Liver (tissue), 9 donors: ENCODE data around the gene TJP3. TPM values are rescaled to one million over a fixed set of nuclear protein-coding genes. Genes with fewer than 3 reads are reported as not detected.

Experiments used
- DNase-seq: peaks from one replicate; pipeline ENCODE4 v3.0.0-alpha.2; 2017; ENCODE audit warnings: low spot score
- H3K27ac ChIP-seq, 2 donors: one replicate each; pipeline ENCODE4 v1.7.0; 2013; ENCODE audit warnings: inconsistent platforms in 2 of 2, low read length in 2 of 2, control low read depth in 1 of 2, low read depth in 1 of 2, mild to moderate bottlenecking in 1 of 2
- H3K27me3 ChIP-seq, 4 donors: one replicate each; pipeline versions ENCODE4 v1.6.1 to v1.7.0; 2013; ENCODE audit warnings: low read length in 3 of 4, inconsistent platforms in 1 of 4, mild to moderate bottlenecking in 1 of 4, moderate library complexity in 1 of 4; ENCODE audit not compliant: control insufficient read depth in 4 of 4, insufficient read depth in 4 of 4
- H3K36me3 ChIP-seq, 4 donors: one replicate each; pipeline versions ENCODE4 v1.6.1 to v1.7.0; 2013; ENCODE audit warnings: low read length in 3 of 4, mild to moderate bottlenecking in 3 of 4, low read depth in 1 of 4, moderate library complexity in 1 of 4; ENCODE audit not compliant: control insufficient read depth in 4 of 4, insufficient read depth in 3 of 4
- H3K4me1 ChIP-seq, 4 donors: one replicate each; pipeline versions ENCODE4 v1.6.1 to v1.7.0; 2013; ENCODE audit warnings: low read length in 3 of 4, mild to moderate bottlenecking in 3 of 4, moderate library complexity in 1 of 4; ENCODE audit not compliant: control insufficient read depth in 4 of 4, insufficient read depth in 4 of 4
- H3K4me3 ChIP-seq, 3 donors: one replicate each; pipeline versions ENCODE4 v1.6.1 to v1.7.0; 2013; ENCODE audit warnings: low read length in 3 of 3, control low read depth in 1 of 3, low read depth in 1 of 3, mild to moderate bottlenecking in 1 of 3
- H3K9ac ChIP-seq, 2 donors: one replicate each; pipeline ENCODE4 v1.7.0; 2013; ENCODE audit warnings: low read length in 2 of 2, mild to moderate bottlenecking in 2 of 2, moderate library complexity in 2 of 2, control low read depth in 1 of 2, low read depth in 1 of 2
- H3K9me3 ChIP-seq, 4 donors: one replicate each; pipeline versions ENCODE4 v1.6.1 to v1.7.0; 2013; ENCODE audit warnings: low read length in 3 of 4; ENCODE audit not compliant: control insufficient read depth in 4 of 4
- EGR1 ChIP-seq, 2 donors: IDR thresholded peaks; 2 replicates each; pipeline ENCODE4 v1.6.1; 2016 to 2018; ENCODE audit warnings: antibody characterized with exemption in 2 of 2, low read depth in 2 of 2
- FOXA2 ChIP-seq: IDR thresholded peaks from 2 replicates; pipeline ENCODE4 v1.6.1; 2016; ENCODE audit warnings: antibody characterized with exemption
- HNF4A ChIP-seq, 2 donors: conservative IDR thresholded peaks; 2 replicates each; pipeline ENCODE4 v1.6.1; 2016; ENCODE audit warnings: antibody characterized with exemption in 2 of 2, mild to moderate bottlenecking in 2 of 2
- HNF4G ChIP-seq: IDR thresholded peaks from 2 replicates; pipeline ENCODE4 v1.6.1; 2016; ENCODE audit warnings: antibody characterized with exemption
- JUND ChIP-seq, 2 donors: IDR thresholded peaks; 2 replicates each; pipeline ENCODE4 v1.6.1; 2016; ENCODE audit warnings: antibody characterized with exemption in 2 of 2
- NR2F2 ChIP-seq: IDR thresholded peaks from 2 replicates; pipeline ENCODE4 v1.6.1; 2016; ENCODE audit warnings: antibody characterized with exemption
- RAD21 ChIP-seq, 2 donors: IDR thresholded peaks; 2 replicates each; pipeline ENCODE4 v1.6.1; 2016; ENCODE audit warnings: antibody characterized with exemption in 2 of 2, mild to moderate bottlenecking in 2 of 2
- RXRA ChIP-seq, 2 donors: IDR thresholded peaks; 2 replicates each; pipeline ENCODE4 v1.6.1; 2017 to 2018; ENCODE audit warnings: antibody characterized with exemption in 2 of 2, mild to moderate bottlenecking in 1 of 2
- SP1 ChIP-seq: IDR thresholded peaks from 2 replicates; pipeline ENCODE4 v1.6.1; 2018; ENCODE audit warnings: antibody characterized with exemption, mild to moderate bottlenecking
- WGBS: extraction: QIAGEN DNeasy Blood & Tissue Kit; methylation state at CpG from one replicate; pipeline ENCODE4 v1.1.7; 2013; 5-methylcytosine and 5-hydroxymethylcytosine counted together
- polyA plus RNA-seq, 2 donors: library from polyadenylated mRNA; stranded (reverse) in 1 of 2; unstranded in 1 of 2; fragments of 200-250 nt in 1 of 2; fragments of >200 nt in 1 of 2; fragmentation: Nextera tagmentation in 1 of 2; extraction: Ambion mirVana in 1 of 2; gene quantifications; one replicate each; pipeline versions ENCODE4 v1.2.1 to v1.2.3, GENCODE V29; 2013 to 2015
- total RNA-seq, 2 donors: library from RNA; depleted of rRNA; stranded (reverse); fragments of >200 nt; gene quantifications; one replicate each; pipeline ENCODE4 v1.2.3, GENCODE V29; 2014
- TF ChIP-seq, protein P1 (sequence below): IDR thresholded peaks from 2 replicates; pipeline ENCODE4 v1.6.1; 2016; ENCODE audit warnings: antibody characterized with exemption
- TF ChIP-seq, protein P2 (sequence below): fragments of 150-350 bp; IDR thresholded peaks from 2 replicates; pipeline ENCODE4 v1.5.1; 2017; ENCODE audit warnings: improper control_type of control experiment, low read depth, low read length; ENCODE audit not compliant: missing input control
- donor health status: healthy.
- donor health status: healthy.
- donor health status: healthy.
- donor health status: healthy.
- donor health status: healthy.

The TJP3 gene
- total and polyA plus RNA-seq, 4 donors: 6.0 to 9.8 (median 6.7) TPM

- H3K9ac ChIP-seq: no peak overlapping the region
- no peaks in the 10 kb centered on the region for H3K9me3 ChIP-seq
- H3K36me3 ChIP-seq: no peaks in the 10 kb centered on the region
- DNase-seq: no peak
- no peak overlapping the region for H3K4me3 ChIP-seq
- H3K4me1 ChIP-seq: peaks cover 2 to 15% (median 10%) of the 10 kb centered on the region in 4 donors
- H3K27ac ChIP-seq: no peak overlapping the region
- no peaks in the 10 kb centered on the region for H3K27me3 ChIP-seq
- 93% methylated on average over 43 of the region's 43 CpGs for WGBS
- no peak for TF ChIP-seq FOXA2
- TF ChIP-seq SP1: no peak
Observed at GRCh38 chr19:3697671-3698385, 10.4 kb upstream of the TJP3 start.

- Histone ChIP-seq H3K4me1 (peaks cover 2 to 15% (median 10%) of the 10 kb centered on the region in 4 donors), H3K9me3 (no peaks in the 10 kb centered on the region), H3K36me3 (no peaks in the 10 kb centered on the region), H3K27me3 (no peaks in the 10 kb centered on the region), H3K9ac (no peak overlapping the region), H3K27ac (no peak overlapping the region), H3K4me3 (no peak overlapping the region)
- no peak for DNase-seq
- TF ChIP-seq NR2F2 (no peak), RXRA (IDR thresholded peaks at IDR 0.05) (no peak), RAD21 (IDR thresholded peaks at IDR 0.05) (no peak), EGR1 (IDR thresholded peaks at IDR 0.05; ENCODE audit: low read depth in 2 of 2) (no peak), HNF4A (conservative IDR thresholded peaks at IDR 0.05) (no peak), HNF4G (no peak), JUND (IDR thresholded peaks at IDR 0.05) (no peak)
- TF ChIP-seq, protein P1, sequence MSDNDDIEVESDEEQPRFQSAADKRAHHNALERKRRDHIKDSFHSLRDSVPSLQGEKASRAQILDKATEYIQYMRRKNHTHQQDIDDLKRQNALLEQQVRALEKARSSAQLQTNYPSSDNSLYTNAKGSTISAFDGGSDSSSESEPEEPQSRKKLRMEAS: no peak
- 70% methylated on average over 12 of the region's 12 CpGs for WGBS
Observed at GRCh38 chr19:3698386-3698950, 9.7 kb upstream of the TJP3 start.

- DNase-seq: no peak
- Histone ChIP-seq H3K27ac (peak overlapping the region; percentile 40 to 76), H3K27me3 (no peaks in the 10 kb centered on the region), H3K9ac (peak overlapping the region in 1 of 2 donors; percentile 77), H3K9me3 (no peaks in the 10 kb centered on the region), H3K4me3 (peak overlapping the region; percentile 76 to 95 (median 83)), H3K4me1 (peaks cover 2 to 15% (median 10%) of the 10 kb centered on the region in 4 donors), H3K36me3 (no peaks in the 10 kb centered on the region)
- peak in 1 of 2 donors; percentile 7 for TF ChIP-seq RAD21 (IDR thresholded peaks at IDR 0.05)
- TF ChIP-seq, protein P2, sequence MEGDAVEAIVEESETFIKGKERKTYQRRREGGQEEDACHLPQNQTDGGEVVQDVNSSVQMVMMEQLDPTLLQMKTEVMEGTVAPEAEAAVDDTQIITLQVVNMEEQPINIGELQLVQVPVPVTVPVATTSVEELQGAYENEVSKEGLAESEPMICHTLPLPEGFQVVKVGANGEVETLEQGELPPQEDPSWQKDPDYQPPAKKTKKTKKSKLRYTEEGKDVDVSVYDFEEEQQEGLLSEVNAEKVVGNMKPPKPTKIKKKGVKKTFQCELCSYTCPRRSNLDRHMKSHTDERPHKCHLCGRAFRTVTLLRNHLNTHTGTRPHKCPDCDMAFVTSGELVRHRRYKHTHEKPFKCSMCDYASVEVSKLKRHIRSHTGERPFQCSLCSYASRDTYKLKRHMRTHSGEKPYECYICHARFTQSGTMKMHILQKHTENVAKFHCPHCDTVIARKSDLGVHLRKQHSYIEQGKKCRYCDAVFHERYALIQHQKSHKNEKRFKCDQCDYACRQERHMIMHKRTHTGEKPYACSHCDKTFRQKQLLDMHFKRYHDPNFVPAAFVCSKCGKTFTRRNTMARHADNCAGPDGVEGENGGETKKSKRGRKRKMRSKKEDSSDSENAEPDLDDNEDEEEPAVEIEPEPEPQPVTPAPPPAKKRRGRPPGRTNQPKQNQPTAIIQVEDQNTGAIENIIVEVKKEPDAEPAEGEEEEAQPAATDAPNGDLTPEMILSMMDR: no peak
- 23% methylated on average over 34 of the region's 34 CpGs for WGBS
Observed at GRCh38 chr19:3698974-3699740, 9.0 kb upstream of the TJP3 start.
